Panc1 (cell line): ENCODE results near the gene ZNF669. TPM values are rescaled to one million over a fixed set of nuclear protein-coding genes. Genes with fewer than 3 reads are reported as not detected.

Source experiments
- ATAC-seq: fragments of 200-7000 bp; cut with Tn5 transposase; 2 replicates; pipeline ENCODE4 v1.9.1; 2020; ENCODE audit warnings: mild to moderate bottlenecking, moderate library complexity
- BruUV-seq: library from RNA; stranded (reverse); fragments of 400-500 nt; replicated peaks from 2 replicates; lab custom pipeline; 2021; lab: Mats Ljungman, UMichigan
- CTCF ChIA-PET: fragments of 300-600 bp; sonication (Branson Sonifier 250); formaldehyde crosslinking; loops from one replicate; lab custom pipeline; 2022; ENCODE audit warnings: antibody characterized with exemption; lab: Charles Lee
- POLR2A ChIA-PET: fragments of 300-600 bp; sonication (Branson Sonifier 250); formaldehyde crosslinking; loops from one replicate; lab custom pipeline; 2022; ENCODE audit warnings: antibody characterized with exemption; lab: Charles Lee
- DNase-seq: peaks from one replicate; pipeline ENCODE4 v3.0.0-alpha.2; 2010; ENCODE audit warnings: low read depth, low spot score
- H3K27ac ChIP-seq: 2 replicates; pipeline ENCODE4 v1.5.1; 2011; ENCODE audit warnings: mild to moderate bottlenecking, low read length, inconsistent platforms
- H3K27me3 ChIP-seq: fragments of 200-500 bp; sonication (Bioruptor generic); 2 replicates; pipeline ENCODE4 v1.6.0; 2014; ENCODE audit warnings: low read length, inconsistent platforms; ENCODE audit not compliant: control insufficient read depth, insufficient read depth
- H3K36me3 ChIP-seq: fragments of 200-500 bp; sonication (Bioruptor generic); 2 replicates; pipeline ENCODE4 v1.5.1; 2014; ENCODE audit warnings: inconsistent platforms, mild to moderate bottlenecking, low read length, moderate library complexity; ENCODE audit not compliant: control insufficient read depth, insufficient read depth
- H3K4me1 ChIP-seq: 2 replicates; pipeline ENCODE4 v1.5.1; 2011; ENCODE audit warnings: inconsistent platforms, mild to moderate bottlenecking, low read length, moderate library complexity; ENCODE audit not compliant: control insufficient read depth, insufficient read depth
- H3K4me3 ChIP-seq, 2 experiments: 2 replicates each; pipeline ENCODE4 v1.5.1; 2011 to 2012; ENCODE audit warnings: low read depth in 2 of 2, low read length in 2 of 2, mild to moderate bottlenecking in 2 of 2, inconsistent platforms in 1 of 2, moderate library complexity in 1 of 2
- H3K9me3 ChIP-seq: fragments of 200-500 bp; sonication (Bioruptor generic); 2 replicates; pipeline ENCODE4 v1.5.1; 2014; ENCODE audit warnings: low read depth, mild to moderate bottlenecking, inconsistent platforms, low read length, moderate library complexity; ENCODE audit not compliant: control insufficient read depth, insufficient read depth
- POLR2AphosphoS5 ChIP-seq: IDR thresholded peaks from 2 replicates; pipeline ENCODE4 v1.6.1; 2012; ENCODE audit warnings: mild to moderate bottlenecking, low read depth, low read length, moderate library complexity
- SIN3A ChIP-seq: IDR thresholded peaks from 2 replicates; pipeline ENCODE4 v1.6.1; 2012; ENCODE audit warnings: low read depth, mild to moderate bottlenecking, low read length, moderate library complexity, borderline replicate concordance; ENCODE audit not compliant: insufficient read depth
- TCF7L2 ChIP-seq: IDR thresholded peaks from 2 replicates; pipeline ENCODE4 v1.6.1; 2011; ENCODE audit warnings: mild to moderate bottlenecking, low read depth, low read length, inconsistent platforms
- in situ Hi-C: cut with HindIII; loops from 2 replicates; pipeline ENCODE4 v1.10.0; 2016; ENCODE audit warnings: low sequenced_read_pairs, low pct_unique_long_range_greater_than_20kb
- intact Hi-C: fragments of 100-400 bp; cut with micrococcal nuclease; formaldehyde crosslinking; loops from one replicate; pipeline ENCODE4 v1.10.0; 2022; ENCODE audit not compliant: unreplicated experiment
- total RNA-seq: library from RNA; stranded (reverse); gene quantifications from one replicate; pipeline ENCODE4 v1.2.1, GENCODE V29; 2021; ENCODE audit not compliant: unreplicated experiment
- TF ChIP-seq, protein P1 (sequence below): fragments of 450-650 bp; IDR thresholded peaks from 2 replicates; pipeline ENCODE4 v1.5.1; 2017; ENCODE audit warnings: mild to moderate bottlenecking
- TF ChIP-seq, protein P2 (sequence below), 2 experiments: IDR thresholded peaks; 2 replicates each; pipeline ENCODE4 v1.6.1; 2011 to 2012; ENCODE audit warnings: low read depth in 2 of 2, control low read depth in 1 of 2, low read length in 1 of 2, mild to moderate bottlenecking in 1 of 2, moderate library complexity in 1 of 2; ENCODE audit not compliant: insufficient read depth in 1 of 2

The ZNF669 gene
- total RNA-seq, 1 experiment from 2014 or later: 13.9 TPM

DNA sequence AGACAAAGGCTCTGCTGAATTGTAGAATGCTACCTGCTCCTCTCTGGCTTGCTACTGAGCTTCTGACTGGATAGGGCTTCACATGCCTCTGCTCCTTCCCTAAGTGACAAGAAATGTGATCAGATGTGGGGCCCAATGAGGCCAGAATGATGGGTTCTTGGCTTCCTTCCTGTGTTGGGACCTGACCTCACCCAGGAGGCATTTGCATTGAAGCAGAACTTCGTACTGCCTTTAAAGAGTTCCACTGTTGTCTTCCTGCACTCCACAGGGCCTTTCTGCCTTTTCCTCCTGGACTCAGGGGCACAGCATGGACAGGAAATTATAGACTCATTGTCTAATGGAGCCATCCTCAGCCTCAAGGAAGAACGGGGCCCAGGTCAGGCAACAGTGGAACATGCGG is 39.9 kb downstream of the ZNF669 start:
- Histone ChIP-seq H3K27ac (no peak overlapping the region), H3K4me1 (no peaks in the 10 kb centered on the region), H3K9me3 (peaks cover 52% of the 10 kb centered on the region), H3K4me3 (no peak overlapping the region), H3K27me3 (no peaks in the 10 kb centered on the region), H3K36me3 (no peaks in the 10 kb centered on the region)
- ATAC-seq (no peak), DNase-seq (no peak)
- TF ChIP-seq POLR2AphosphoS5: no peak
- TF ChIP-seq TCF7L2: no peak
- no peak for TF ChIP-seq SIN3A
- TF ChIP-seq, protein P1, sequence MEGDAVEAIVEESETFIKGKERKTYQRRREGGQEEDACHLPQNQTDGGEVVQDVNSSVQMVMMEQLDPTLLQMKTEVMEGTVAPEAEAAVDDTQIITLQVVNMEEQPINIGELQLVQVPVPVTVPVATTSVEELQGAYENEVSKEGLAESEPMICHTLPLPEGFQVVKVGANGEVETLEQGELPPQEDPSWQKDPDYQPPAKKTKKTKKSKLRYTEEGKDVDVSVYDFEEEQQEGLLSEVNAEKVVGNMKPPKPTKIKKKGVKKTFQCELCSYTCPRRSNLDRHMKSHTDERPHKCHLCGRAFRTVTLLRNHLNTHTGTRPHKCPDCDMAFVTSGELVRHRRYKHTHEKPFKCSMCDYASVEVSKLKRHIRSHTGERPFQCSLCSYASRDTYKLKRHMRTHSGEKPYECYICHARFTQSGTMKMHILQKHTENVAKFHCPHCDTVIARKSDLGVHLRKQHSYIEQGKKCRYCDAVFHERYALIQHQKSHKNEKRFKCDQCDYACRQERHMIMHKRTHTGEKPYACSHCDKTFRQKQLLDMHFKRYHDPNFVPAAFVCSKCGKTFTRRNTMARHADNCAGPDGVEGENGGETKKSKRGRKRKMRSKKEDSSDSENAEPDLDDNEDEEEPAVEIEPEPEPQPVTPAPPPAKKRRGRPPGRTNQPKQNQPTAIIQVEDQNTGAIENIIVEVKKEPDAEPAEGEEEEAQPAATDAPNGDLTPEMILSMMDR: no peak
- TF ChIP-seq, protein P2, sequence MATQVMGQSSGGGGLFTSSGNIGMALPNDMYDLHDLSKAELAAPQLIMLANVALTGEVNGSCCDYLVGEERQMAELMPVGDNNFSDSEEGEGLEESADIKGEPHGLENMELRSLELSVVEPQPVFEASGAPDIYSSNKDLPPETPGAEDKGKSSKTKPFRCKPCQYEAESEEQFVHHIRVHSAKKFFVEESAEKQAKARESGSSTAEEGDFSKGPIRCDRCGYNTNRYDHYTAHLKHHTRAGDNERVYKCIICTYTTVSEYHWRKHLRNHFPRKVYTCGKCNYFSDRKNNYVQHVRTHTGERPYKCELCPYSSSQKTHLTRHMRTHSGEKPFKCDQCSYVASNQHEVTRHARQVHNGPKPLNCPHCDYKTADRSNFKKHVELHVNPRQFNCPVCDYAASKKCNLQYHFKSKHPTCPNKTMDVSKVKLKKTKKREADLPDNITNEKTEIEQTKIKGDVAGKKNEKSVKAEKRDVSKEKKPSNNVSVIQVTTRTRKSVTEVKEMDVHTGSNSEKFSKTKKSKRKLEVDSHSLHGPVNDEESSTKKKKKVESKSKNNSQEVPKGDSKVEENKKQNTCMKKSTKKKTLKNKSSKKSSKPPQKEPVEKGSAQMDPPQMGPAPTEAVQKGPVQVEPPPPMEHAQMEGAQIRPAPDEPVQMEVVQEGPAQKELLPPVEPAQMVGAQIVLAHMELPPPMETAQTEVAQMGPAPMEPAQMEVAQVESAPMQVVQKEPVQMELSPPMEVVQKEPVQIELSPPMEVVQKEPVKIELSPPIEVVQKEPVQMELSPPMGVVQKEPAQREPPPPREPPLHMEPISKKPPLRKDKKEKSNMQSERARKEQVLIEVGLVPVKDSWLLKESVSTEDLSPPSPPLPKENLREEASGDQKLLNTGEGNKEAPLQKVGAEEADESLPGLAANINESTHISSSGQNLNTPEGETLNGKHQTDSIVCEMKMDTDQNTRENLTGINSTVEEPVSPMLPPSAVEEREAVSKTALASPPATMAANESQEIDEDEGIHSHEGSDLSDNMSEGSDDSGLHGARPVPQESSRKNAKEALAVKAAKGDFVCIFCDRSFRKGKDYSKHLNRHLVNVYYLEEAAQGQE (IDR thresholded peaks at IDR 0.05; ENCODE audit: insufficient read depth in 1 of 2, low read depth in 2 of 2, low read length in 1 of 2): no peak
- BruUV-seq: no TSS peak
- ChIA-PET CTCF (no interaction called here), POLR2A (no interaction called here)
- in situ Hi-C loops: no loop called here
- intact Hi-C loops: no loop called here

DNA sequence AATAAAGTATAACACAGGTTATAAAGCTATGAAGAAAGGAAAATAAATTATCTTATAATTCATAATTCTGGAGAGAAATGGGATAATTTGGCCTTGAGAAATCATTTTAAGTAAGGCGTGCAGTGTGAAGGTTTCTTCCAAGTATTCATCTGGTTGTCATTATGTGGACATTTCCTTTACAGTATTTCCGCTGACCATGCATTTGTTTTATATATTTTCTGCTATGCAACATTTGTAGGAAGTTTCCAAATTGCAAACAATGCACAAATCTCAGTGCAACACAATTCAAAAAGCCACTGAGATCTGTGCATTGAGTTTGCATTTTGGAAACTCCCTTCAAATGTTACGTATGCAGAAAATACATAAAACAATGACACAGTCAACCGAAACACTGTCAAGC is 43.4 kb downstream of the ZNF669 start:
- no peak for ATAC-seq
- no peak for DNase-seq
- Histone ChIP-seq H3K36me3 (no peaks in the 10 kb centered on the region), H3K9me3 (peaks cover 71% of the 10 kb centered on the region), H3K27me3 (no peaks in the 10 kb centered on the region), H3K4me1 (no peaks in the 10 kb centered on the region), H3K27ac (no peak overlapping the region), H3K4me3 (no peak overlapping the region)
- intact Hi-C loops (no loop called here), in situ Hi-C loops (no loop called here)
- CTCF ChIA-PET: no interaction called here
- BruUV-seq: no TSS peak
- no peak for TF ChIP-seq SIN3A
- TF ChIP-seq POLR2AphosphoS5: no peak
- no peak for TF ChIP-seq TCF7L2
- TF ChIP-seq, protein P1: no peak
- TF ChIP-seq, protein P2 (IDR thresholded peaks at IDR 0.05; ENCODE audit: insufficient read depth in 1 of 2, low read depth in 2 of 2, low read length in 1 of 2): no peak
- POLR2A ChIA-PET: no interaction called here
